HG03175 (cell line): ENCODE measurements around the gene UXS1.

ENCODE experiments used
- ATAC-seq: cut with Tn5 transposase; IDR thresholded peaks from one replicate; pipeline ENCODE4 v1.9.1; 2021; ENCODE audit warnings: mild to moderate bottlenecking, moderate library complexity; ENCODE audit not compliant: unreplicated experiment

Gene UXS1

GRCh38 chr2:106161938-106162820 lies 31.9 kb downstream of the UXS1 start:
- ATAC-seq = no peak

DNA sequence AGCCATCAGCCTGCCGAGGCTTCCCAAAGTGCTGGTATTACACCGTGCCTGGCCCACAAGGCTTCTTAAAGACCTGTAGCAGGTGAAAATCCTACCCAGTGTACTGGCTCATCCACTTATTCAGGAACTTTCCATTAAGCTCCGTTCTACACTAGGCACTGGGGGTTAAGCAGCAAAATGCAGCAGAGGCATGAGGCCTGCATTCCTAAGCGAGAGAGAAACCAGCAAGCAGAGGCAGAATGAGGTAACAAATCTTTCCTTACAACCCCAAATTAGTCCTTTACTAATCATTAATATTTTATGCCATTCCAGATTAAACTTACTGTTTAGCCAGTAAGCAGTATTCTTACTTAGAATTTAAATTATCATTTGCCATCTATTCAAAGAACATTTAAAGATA lies 32.8 kb downstream of the UXS1 start:
- ATAC-seq = no peak

DNA sequence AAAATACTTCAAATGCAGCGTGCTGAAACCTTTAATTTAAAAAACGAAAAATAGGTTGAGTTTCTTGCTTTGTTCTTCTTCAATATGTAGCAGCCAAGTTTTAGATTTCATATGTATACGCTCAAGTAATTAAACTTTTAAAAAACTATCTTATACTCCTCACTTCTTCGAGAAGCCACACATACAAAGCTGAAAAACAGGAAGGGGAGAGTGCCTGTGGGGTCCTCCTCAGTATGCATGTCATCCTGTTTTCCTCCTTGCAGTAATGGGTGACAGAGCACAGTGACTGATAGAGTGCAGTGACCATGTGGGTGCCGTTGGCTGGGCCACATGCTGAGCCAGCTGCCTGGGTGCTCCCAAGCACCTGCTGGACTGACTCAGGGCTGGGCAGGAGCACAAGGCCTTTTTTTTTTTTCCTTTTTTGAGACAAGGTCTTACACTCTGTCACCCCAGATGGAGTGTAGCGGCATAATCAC lies 33.3 kb downstream of the UXS1 start:
- peak; percentile 51 for ATAC-seq

DNA sequence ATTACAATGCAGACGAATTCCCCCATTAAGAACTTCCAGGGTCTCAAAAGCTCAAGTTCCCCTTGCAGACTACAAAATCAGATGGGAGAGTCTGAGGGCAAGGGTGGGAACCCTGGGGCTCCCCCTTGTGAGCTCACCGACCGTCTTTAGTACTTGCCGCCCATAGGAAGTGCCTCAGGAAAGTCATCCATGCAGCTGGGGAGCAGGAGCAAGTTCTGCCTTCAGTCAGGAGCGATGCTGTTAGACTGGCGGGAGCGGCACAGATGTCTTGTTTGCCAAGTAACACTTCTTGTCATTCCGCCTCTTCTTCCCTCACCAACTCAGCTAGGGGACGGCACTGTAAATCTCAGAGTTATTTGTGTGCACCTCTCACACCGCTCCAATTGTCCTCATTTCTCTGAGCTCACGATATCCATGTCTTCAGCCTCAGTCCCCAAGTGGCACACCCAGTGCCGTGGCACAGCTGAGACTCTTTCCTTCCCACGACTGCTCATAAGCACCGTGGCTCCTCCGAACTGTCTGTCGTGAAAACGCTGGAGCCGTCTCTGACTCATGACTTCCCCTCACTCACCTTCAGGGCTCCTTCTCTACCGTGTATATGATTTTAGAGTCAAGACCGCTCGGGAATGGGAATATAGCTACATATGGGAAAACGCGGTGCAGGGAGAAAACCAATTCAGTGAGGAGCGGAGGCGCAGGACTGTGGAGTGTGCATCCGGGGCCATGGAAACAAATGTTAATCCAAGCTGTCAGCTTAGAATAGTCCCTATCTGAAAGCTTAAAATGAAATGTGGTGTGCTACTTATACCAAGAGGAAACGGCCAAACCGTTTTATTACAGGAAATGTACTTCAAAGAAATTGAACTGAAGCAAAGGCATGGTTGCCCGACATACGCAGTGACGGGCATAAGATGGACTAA lies 34.0 kb downstream of the UXS1 start:
- ATAC-seq = peak; percentile 54

DNA sequence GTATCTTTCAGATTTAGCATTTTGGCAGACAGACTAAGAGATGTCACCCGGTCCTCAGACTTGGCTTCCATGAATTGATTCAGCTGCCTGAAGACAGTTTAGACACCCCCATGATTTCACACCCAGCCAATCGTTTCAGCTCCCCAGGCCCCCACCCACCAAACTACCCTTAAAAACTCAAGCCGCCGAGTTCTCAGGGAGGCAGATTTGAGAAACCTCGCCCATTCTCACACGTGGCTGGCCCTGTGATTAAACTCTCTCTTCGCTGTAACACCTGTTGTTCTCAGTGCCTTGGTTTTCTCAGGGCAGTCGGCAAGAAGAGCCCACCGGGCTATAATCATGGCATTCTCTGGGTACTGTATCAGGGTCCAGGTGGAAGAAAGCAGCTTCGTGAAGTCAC lies 35.2 kb downstream of the UXS1 start:
- no peak for ATAC-seq

- no peak for ATAC-seq
Measured at GRCh38 chr2:106158131-106158530, 36.0 kb downstream of the UXS1 start.

- no peak for ATAC-seq
Measured at GRCh38 chr2:106157416-106157815, 36.7 kb downstream of the UXS1 start.

- ATAC-seq = no peak
Measured at GRCh38 chr2:106156305-106157296, 37.5 kb downstream of the UXS1 start.

GRCh38 chr2:106153781-106154180 lies 40.3 kb downstream of the UXS1 start:
- ATAC-seq = no peak

DNA sequence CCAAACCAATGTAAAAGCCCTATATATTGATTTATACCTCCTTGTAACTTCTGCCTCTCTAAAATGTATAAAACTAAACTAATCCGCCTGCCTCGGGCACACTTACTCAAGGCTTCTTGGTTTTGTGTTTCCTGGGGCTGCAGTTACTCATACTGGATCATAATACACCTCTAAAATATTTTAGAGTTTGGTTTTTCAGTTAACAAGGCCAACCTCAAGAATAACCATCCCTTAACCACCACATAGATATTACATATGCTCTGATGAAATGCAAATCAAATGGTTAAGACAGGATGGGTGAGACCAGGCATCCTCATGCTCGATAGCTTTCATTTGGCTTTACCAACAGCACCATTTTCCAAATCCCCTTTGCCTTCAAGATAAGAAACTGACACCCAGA lies 46.4 kb downstream of the UXS1 start:
- ATAC-seq = peak; percentile 71

- no peak for ATAC-seq
Measured at GRCh38 chr2:106147159-106147558, 46.9 kb downstream of the UXS1 start.

DNA sequence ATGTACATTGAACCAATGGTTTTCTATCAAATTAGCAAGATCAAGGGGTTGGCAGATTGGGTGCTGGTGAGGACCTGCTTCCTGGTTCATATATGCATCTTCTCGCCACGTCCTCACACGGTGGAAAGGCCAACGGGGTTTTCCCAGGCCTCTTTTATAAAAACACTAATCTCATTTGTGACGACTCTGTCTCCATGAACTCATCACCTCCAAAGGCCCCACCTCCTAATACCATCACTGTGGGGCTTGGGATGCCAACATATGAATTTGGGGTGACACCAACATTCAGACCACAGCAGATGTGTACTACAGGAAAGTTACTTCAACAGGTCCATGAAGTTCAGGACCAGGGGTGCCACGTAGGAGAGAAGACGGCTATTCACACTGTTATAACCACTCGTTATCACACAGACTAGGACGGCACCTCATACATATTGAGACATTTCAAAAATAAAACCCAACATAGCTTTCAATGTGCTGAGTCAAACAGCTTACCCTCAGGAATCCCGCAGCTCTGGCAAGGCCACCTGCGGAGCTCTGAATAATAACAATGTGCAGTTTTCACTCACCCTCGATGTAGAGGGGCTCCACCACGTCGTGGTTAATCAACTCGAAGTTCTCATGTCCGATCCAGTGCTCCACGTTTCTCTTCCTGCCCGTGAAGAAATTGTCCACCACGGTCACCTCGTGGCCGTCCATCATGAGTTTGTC lies 49.3 kb downstream of the UXS1 start:
- no peak for ATAC-seq

- no peak for ATAC-seq
Measured at GRCh38 chr2:106143495-106144215, 50.4 kb downstream of the UXS1 start.

- ATAC-seq = no peak
Measured at GRCh38 chr2:106142683-106143082, 51.4 kb downstream of the UXS1 start.

DNA sequence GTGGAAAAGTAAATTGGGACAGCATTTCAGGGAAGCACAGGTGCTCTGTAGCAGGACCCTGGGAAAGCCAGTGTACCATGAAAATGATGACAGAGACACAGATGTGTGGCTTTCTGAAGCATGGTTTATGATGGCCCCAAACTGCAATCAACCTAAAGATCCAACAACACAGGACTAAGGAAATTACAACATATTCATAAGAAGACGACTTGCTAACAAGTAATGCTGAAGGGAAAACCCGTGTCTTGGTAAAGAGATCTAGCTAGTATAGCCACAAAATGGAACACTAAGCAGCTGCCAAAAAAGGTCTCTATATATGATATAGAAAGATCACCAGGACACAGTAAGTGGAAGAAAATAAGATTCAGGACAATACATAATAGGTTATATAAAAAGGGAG lies 53.2 kb downstream of the UXS1 start:
- ATAC-seq = no peak

GRCh38 chr2:106140113-106140512 lies 54.0 kb downstream of the UXS1 start:
- ATAC-seq = no peak

DNA sequence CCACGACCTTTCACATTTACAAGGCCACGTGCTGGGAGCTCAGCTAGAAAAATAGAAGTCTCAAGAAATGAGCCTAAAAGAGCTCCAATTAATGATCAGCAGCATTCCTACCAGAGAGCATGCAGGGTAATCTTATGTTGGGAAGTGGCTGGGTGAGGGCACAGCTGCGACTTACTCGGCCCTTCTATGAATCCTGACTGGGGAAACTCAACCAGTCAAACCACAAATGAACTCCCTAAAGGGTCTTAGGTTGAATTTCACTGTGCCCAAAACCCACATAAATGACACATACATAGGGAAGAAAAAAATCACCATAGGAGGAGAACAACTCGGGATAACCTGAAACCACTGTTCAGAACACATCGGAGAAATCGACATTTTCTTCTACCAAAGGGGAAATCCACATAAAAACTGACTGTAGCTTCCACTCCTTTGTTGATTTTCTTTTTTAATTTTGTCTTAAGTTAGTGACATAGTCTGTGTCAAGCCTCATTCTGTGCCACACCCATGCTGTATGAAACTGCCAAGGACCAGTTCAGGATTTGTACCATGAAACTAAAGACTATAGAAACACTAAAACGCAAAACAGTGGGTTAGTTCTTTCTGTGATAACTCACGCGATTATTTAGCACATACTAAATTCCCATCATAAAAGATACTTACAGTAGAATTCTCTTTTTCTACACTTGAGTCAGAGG lies 54.7 kb downstream of the UXS1 start:
- ATAC-seq = no peak

GRCh38 chr2:106138543-106139237 lies 55.4 kb downstream of the UXS1 start:
- ATAC-seq = no peak
